Kidney epithelial cell (primary cell): Measurements from ENCODE around the gene S100A4. TPM values are rescaled to one million over a fixed set of nuclear protein-coding genes. Genes with fewer than 3 reads are reported as not detected.
"Not testable (repeated sequence)": the region's sequence is repeated elsewhere in the genome, so short reads cannot be mapped to it uniquely, and the experiment has no call there.

ENCODE experiments used
- DNase-seq: peaks from one replicate; pipeline ENCODE4 v3.0.0-alpha.2; 2010; ENCODE audit warnings: low read depth
- H3K27me3 ChIP-seq: 2 replicates; pipeline ENCODE4 v1.6.0; 2011; ENCODE audit warnings: low read length; ENCODE audit not compliant: control insufficient read depth, insufficient read depth
- H3K36me3 ChIP-seq: 2 replicates; pipeline ENCODE4 v1.5.1; 2011; ENCODE audit warnings: low read length; ENCODE audit not compliant: control insufficient read depth, insufficient read depth
- H3K4me3 ChIP-seq: 2 replicates; pipeline ENCODE4 v1.5.1; 2011; ENCODE audit warnings: low read depth, mild to moderate bottlenecking, control low read depth, low read length
- total RNA-seq: library from RNA; depleted of rRNA; stranded (reverse); fragments of >200 nt; gene quantifications from 2 replicates; pipeline ENCODE4 v1.2.3, GENCODE V29; 2015
- TF ChIP-seq, protein P1 (sequence below): IDR thresholded peaks from 2 replicates; pipeline ENCODE4 v1.5.1; 2011; ENCODE audit warnings: mild to moderate bottlenecking, moderate library complexity, low read length, control low read depth, inconsistent platforms; ENCODE audit not compliant: insufficient read depth, poor library complexity, severe bottlenecking

The S100A4 gene
- total RNA-seq, 1 donor from 2014 or later, result 7.1 TPM

DNA sequence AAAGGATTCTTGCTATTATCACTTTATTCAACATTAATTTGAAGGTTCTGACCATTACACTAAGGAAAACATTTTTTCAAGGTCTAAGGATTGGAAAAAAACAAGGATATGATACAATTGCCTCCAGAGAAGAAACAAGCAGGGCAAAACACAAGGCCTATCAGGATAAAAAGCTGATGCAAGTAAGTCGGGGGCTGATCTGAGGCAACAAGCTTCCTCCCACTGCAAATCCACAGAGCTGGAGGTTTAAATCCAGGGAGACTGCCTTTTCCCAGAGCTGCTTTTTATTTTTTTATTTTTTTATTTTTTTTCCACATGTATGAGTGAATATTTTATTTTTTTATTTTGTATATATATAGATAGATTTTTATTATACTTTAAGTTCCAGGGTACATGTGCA is 39.4 kb upstream of the S100A4 start:
- no peak for DNase-seq
- no peaks in the 10 kb centered on the region for H3K36me3 ChIP-seq
- H3K27me3 ChIP-seq, result no peaks in the 10 kb centered on the region
- TF ChIP-seq, protein P1, sequence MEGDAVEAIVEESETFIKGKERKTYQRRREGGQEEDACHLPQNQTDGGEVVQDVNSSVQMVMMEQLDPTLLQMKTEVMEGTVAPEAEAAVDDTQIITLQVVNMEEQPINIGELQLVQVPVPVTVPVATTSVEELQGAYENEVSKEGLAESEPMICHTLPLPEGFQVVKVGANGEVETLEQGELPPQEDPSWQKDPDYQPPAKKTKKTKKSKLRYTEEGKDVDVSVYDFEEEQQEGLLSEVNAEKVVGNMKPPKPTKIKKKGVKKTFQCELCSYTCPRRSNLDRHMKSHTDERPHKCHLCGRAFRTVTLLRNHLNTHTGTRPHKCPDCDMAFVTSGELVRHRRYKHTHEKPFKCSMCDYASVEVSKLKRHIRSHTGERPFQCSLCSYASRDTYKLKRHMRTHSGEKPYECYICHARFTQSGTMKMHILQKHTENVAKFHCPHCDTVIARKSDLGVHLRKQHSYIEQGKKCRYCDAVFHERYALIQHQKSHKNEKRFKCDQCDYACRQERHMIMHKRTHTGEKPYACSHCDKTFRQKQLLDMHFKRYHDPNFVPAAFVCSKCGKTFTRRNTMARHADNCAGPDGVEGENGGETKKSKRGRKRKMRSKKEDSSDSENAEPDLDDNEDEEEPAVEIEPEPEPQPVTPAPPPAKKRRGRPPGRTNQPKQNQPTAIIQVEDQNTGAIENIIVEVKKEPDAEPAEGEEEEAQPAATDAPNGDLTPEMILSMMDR, result no peak
- H3K4me3 ChIP-seq, result no peak overlapping the region

DNA sequence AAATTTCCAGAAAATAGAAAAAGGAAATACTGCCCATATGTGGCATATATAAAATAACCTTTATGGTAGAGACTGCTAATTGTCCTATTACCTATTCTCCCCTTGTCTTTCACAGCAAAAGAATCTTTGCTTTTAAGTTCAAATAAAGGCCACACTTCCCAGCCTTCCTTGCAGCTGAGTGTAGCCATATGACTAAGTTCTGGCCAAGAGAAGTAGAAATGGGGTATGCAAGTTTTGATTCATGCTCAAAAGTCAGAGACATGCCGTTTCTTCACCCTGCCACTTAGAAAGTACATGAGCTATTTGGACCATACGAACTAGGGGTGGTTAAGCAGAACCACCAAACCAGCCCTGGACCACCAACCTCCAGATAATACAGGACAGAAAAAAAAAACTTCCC is 38.4 kb upstream of the S100A4 start:
- Histone ChIP-seq H3K4me3 (no peak overlapping the region), H3K27me3 (no peaks in the 10 kb centered on the region), H3K36me3 (no peaks in the 10 kb centered on the region)
- DNase-seq, result no peak
- TF ChIP-seq, protein P1, result no peak

DNA sequence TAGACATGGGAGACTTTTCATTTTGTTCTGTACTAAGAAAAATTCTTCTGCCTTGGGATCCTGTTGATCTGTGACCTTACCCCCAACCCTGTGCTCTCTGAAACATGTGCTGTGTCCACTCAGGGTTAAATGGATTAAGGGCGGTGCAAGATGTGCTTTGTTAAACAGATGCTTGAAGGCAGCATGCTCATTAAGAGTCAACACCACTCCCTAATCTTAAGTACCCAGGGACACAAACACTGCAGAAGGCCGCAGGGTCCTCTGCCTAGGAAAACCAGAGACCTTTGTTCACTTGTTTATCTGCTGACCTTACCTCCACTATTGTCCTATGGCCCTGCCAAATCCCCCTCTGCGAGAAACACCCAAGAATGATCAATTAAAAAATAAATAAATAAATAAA is 37.9 kb upstream of the S100A4 start:
- not testable (repeated sequence) for H3K36me3 ChIP-seq, H3K27me3 ChIP-seq, DNase-seq, H3K4me3 ChIP-seq

DNA sequence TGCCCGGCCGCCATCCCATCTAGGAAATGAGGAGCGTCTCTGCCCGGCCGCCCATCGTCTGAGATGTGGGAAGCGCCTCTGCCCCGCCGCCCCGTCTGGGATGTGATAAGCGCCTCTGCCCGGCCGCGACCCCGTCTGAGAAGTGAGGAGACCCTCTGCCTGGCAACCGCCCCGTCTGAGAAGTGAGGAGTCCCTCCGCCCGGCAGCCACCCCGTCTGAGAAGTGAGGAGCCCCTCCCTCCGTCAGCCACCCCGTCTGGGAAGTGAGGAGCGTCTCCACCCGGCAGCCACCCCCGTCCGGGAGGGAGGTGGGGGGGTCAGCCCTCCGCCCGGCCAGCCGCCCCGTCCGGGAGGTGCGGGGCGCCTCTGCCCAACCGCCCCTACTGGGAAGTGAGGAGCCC is 37.2 kb upstream of the S100A4 start:
- H3K36me3 ChIP-seq, H3K27me3 ChIP-seq, H3K4me3 ChIP-seq, DNase-seq: not testable (repeated sequence)

DNA sequence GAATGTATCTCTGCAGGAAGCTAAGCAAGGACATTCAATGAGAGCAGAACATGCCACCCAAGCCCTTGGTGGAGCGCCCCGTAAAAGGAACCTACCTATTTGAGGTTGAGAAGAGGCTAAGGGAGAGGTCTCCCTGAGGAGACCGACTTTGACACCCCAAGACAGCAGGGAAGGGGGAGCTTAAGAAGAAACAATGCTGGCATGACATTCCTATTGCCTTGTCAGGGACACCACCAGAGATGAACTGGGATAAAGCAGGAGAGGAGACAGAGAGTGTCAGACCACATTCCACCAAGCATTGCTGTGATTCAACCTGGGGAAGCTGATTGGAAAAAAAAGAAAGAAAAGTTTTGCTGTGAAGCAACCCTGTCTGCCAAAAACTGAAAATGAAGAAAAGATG is 33.3 kb upstream of the S100A4 start:
- Histone ChIP-seq H3K27me3 (no peaks in the 10 kb centered on the region), H3K36me3 (no peaks in the 10 kb centered on the region), H3K4me3 (no peak overlapping the region)
- TF ChIP-seq, protein P1, result no peak
- DNase-seq, result no peak

DNA sequence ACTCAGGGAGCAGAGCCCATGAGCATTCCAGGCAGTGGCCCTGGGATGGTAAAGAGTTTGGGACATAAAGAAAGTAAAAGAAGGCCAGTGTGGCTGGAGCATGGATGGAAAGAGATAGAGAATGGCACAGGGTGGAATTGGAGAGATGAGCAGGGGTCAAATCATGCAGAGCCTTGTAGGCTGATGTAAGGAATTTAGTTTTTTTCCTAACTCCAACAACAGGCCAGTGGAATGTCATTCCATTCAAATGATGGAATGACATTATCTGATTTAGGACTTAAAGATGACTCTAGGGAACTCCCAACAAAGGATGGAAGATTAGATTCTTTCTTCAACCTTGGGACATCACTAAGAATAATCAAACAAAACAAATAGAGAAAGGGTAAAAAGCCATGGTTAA is 32.9 kb upstream of the S100A4 start:
- no peak for DNase-seq
- Histone ChIP-seq H3K36me3 (no peaks in the 10 kb centered on the region), H3K27me3 (no peaks in the 10 kb centered on the region), H3K4me3 (no peak overlapping the region)
- TF ChIP-seq, protein P1, result no peak

DNA sequence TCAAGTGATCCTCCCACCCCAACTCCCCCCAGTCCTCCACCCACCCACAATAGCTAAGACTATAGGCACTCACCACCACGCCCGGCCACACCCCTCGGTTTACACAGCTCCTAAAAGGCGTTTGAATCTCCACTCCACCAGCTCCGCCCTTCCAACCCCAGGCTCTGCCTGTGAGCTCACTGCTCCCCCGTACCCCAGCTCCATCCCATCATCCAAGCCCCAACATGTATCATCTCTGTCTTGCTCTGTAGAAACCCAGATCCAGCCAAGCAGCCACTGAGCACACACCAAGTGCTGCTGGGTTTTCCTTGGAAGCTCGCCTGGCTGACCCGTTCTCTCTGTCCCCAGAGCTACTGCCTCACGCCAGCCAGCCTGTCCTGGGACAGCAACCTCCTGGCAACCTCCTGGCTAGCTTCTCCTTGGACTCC is 32.0 kb upstream of the S100A4 start:
- TF ChIP-seq, protein P1, result no peak

More for the DNA sequence above, 32.0 kb upstream of the S100A4 start:
- H3K4me3 ChIP-seq, result no peak overlapping the region
- H3K27me3 ChIP-seq, result no peaks in the 10 kb centered on the region
- DNase-seq, result no peak
- no peaks in the 10 kb centered on the region for H3K36me3 ChIP-seq
